ENCODE data around the gene TRIM69.

DNA sequence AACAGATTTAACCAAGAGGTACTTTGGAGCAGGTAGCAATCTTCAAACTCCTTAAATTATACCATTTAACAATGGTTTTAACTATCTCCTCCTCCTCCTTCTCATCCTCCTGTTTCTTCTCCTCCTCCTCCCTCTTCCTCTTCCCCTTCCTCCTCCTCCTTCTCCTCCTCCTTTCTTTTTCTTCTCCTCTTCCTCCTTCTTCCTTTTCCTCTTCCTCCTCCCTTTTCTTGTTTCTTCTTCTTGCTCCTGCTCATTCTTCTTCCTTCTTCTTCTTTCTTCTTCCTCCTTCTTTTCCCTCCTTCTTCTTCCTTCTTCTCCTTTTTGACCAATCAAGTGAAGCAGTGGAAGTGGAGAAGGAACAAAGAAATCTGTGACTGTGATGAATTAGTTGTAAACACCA, 39.3 kb upstream of the TRIM69 start:
- TF ChIP-seq CTCF (conservative IDR thresholded peaks at IDR 0.05; ENCODE audit: low read depth, low read length), result no peak
- TF ChIP-seq EZH2 (IDR thresholded peaks at IDR 0.05; ENCODE audit: borderline replicate concordance, low read depth, low read length, poor library complexity, severe bottlenecking), result no peak
